Stimulated activated CD4-positive, alpha-beta T cell treated with anti-CD3 and anti-CD28 coated beads, TNF-alpha, amount 100 ng/mL, for 4 hours (primary cell): Measurements from ENCODE around the gene FANCM.

Experiments used
- DNase-seq, 3 experiments: peaks; one replicate each; pipeline ENCODE4 v3.0.0-alpha.2; 2020; ENCODE audit warnings: low read depth in 3 of 3

FANCM gene

GRCh38 chr14:45227566-45227965, 91.8 kb downstream of the FANCM start:
- no peak for DNase-seq

- DNase-seq: no peak
Observed at GRCh38 chr14:45238988-45239387, 103.3 kb downstream of the FANCM start.

- DNase-seq: no peak
Observed at GRCh38 chr14:45242706-45243105, 107.0 kb downstream of the FANCM start.

GRCh38 chr14:45246151-45246550, 110.4 kb downstream of the FANCM start:
- DNase-seq: no peak

- no peak for DNase-seq
Observed at GRCh38 chr14:45246691-45247090, 111.0 kb downstream of the FANCM start.

- DNase-seq: no peak
Observed at GRCh38 chr14:45247427-45247826, 111.7 kb downstream of the FANCM start.

- no peak for DNase-seq
Observed at GRCh38 chr14:45249856-45250575, 114.3 kb downstream of the FANCM start.
